Glutamatergic neuron (in vitro differentiated cells): ENCODE measurements around the gene RNF220. TPM values are rescaled to one million over a fixed set of nuclear protein-coding genes. Genes with fewer than 3 reads are reported as not detected.

ENCODE experiments used
- DNase-seq: peaks from one replicate; pipeline ENCODE4 v3.0.0; 2022
- H3K27ac Mint-ChIP-seq: one replicate; pipeline ENCODE4 v1.8.0; 2020; ENCODE audit warnings: mild to moderate bottlenecking, mixed read lengths, inconsistent platforms; ENCODE audit not compliant: unreplicated experiment
- H3K27me3 Mint-ChIP-seq: one replicate; pipeline ENCODE4 v1.8.0; 2020; ENCODE audit warnings: mild to moderate bottlenecking, moderate library complexity, mixed read lengths, inconsistent platforms; ENCODE audit not compliant: unreplicated experiment
- H3K36me3 Mint-ChIP-seq: one replicate; pipeline ENCODE4 v1.8.0; 2020; ENCODE audit warnings: mild to moderate bottlenecking, mixed read lengths, inconsistent platforms; ENCODE audit not compliant: unreplicated experiment
- H3K4me1 Mint-ChIP-seq: one replicate; pipeline ENCODE4 v1.8.0; 2020; ENCODE audit warnings: mild to moderate bottlenecking, low read depth, mixed read lengths, inconsistent platforms; ENCODE audit not compliant: unreplicated experiment
- H3K4me3 Mint-ChIP-seq: one replicate; pipeline ENCODE4 v1.8.0; 2020; ENCODE audit warnings: mild to moderate bottlenecking, mixed read lengths, inconsistent platforms; ENCODE audit not compliant: unreplicated experiment
- H3K9me3 Mint-ChIP-seq: one replicate; pipeline ENCODE4 v1.8.0; 2020; ENCODE audit warnings: mild to moderate bottlenecking, moderate library complexity, mixed read lengths, inconsistent platforms; ENCODE audit not compliant: unreplicated experiment
- CTCF ChIP-seq: fragments of 200-600 bp; sonication (generic); IDR thresholded peaks from one replicate; pipeline ENCODE4 v1.5.0; 2021; ENCODE audit not compliant: partially characterized antibody, unreplicated experiment
- microRNA-seq: library from miRNA; unstranded; fragments of <30 nt; microRNA quantifications from one replicate; pipeline ENCODE4, GENCODE V29; 2020; ENCODE audit not compliant: unreplicated experiment
- total RNA-seq: library from RNA; stranded (reverse); fragmentation: NEBNext Ultra II Directional; extraction: Animal tissue kit (Norgen Biotek cat#: 25700); gene quantifications from one replicate; pipeline ENCODE4 v1.2.1, GENCODE V29; 2021; ENCODE audit not compliant: unreplicated experiment

Gene RNF220
- total RNA-seq, 1 donor from 2014 or later, result 99.4 TPM

- no peak overlapping the region for H3K4me3 Mint-ChIP-seq
- no peak overlapping the region for H3K27ac Mint-ChIP-seq
Observed at GRCh38 chr1:44701141-44701573, 296.1 kb downstream of the RNF220 start.

More at GRCh38 chr1:44701141-44701573, 296.1 kb downstream of the RNF220 start:
- H3K27me3 Mint-ChIP-seq, result no peaks in the 10 kb centered on the region
- H3K36me3 Mint-ChIP-seq, result peaks cover 5% of the 10 kb centered on the region
- H3K4me1 Mint-ChIP-seq, result peaks cover 2% of the 10 kb centered on the region
- no peak for DNase-seq
- TF ChIP-seq CTCF, result no peak
- no peaks in the 10 kb centered on the region for H3K9me3 Mint-ChIP-seq

Small RNAs within 50 kb of the gene (microRNA-seq; reads per million reads assigned to microRNA genes)
- 2.1 reads per million, percentile 13 among the genes with 10 or more reads in this experiment for gene MIR5584

Other genes starting within 250 kb of the RNF220 start
- 62.6 TPM for gene DMAP1, start 191.8 kb upstream of the RNF220 start, total RNA-seq
- 37.0 TPM for gene ERI3, start 50.0 kb upstream of the RNF220 start, total RNA-seq